K562 (cell line): ENCODE results near the gene GH2. TPM values are rescaled to one million over a fixed set of nuclear protein-coding genes. Genes with fewer than 3 reads are reported as not detected.

Experiments used
- ATAC-seq: fragments of 200-7000 bp; cut with Tn5 transposase; 3 replicates; pipeline ENCODE4 v1.9.1; 2020; ENCODE audit warnings: moderate library complexity
- BruUV-seq: library from RNA; stranded (reverse); fragments of 400-500 nt; replicated peaks from 2 replicates; lab custom pipeline; 2021; lab: Mats Ljungman, UMichigan
- CTCF ChIA-PET: fragments of 300-600 bp; formaldehyde crosslinking; extraction: SDS; loops from one replicate; lab custom pipeline; 2021; ENCODE audit warnings: low intra/inter-chr PET ratio; lab: Yijun Ruan, JAX
- POLR2A ChIA-PET: fragments of 300-600, 350-650 bp; sonication (Branson Sonifier 250); formaldehyde crosslinking; extraction: SDS; loops from one replicate; lab custom pipeline; 2021; ENCODE audit warnings: antibody characterized with exemption, inconsistent platforms; lab: Yijun Ruan, JAX
- DNase-seq, 4 experiments: peaks; one replicate each; pipeline versions ENCODE4 v3.0.0 to v3.0.0-alpha.2; 2011 to 2018; ENCODE audit warnings: low spot score in 3 of 4, mixed read lengths in 3 of 4; ENCODE audit errors: extremely low read depth in 1 of 4
- FAIRE-seq: peaks from 2 replicates; lab custom pipeline; 2011; peaks lifted over from hg19 to GRCh38; lab: Jason Lieb, UNC
- H2AFZ ChIP-seq: 2 replicates; pipeline ENCODE4 v1.6.0; 2011; ENCODE audit warnings: low read depth, low read length, control low read depth, inconsistent platforms
- H3K27ac ChIP-seq: fragments of 200-600 bp; 3 replicates; pipeline ENCODE4 v1.8.0; 2011; ENCODE audit warnings: low read depth, mild to moderate bottlenecking, control low read depth, inconsistent platforms, low read length, moderate library complexity, mixed read lengths; ENCODE audit errors: extremely low read depth
- H3K27me3 ChIP-seq, 2 experiments: fragments of 300-600 bp in 1 of 2; 2 replicates in 1 of 2; 3 replicates in 1 of 2; pipeline versions ENCODE4 v1.6.0 to v1.8.0; 2011; ENCODE audit warnings: inconsistent platforms in 2 of 2, low read length in 2 of 2, mild to moderate bottlenecking in 1 of 2, mixed read lengths in 1 of 2, moderate library complexity in 1 of 2; ENCODE audit not compliant: control insufficient read depth in 2 of 2, insufficient read depth in 2 of 2
- H3K36me3 ChIP-seq: fragments of 300-600 bp; 3 replicates; pipeline ENCODE4 v1.8.0; 2011; ENCODE audit warnings: mild to moderate bottlenecking, low read length, inconsistent platforms; ENCODE audit not compliant: control insufficient read depth, insufficient read depth
- H3K4me1 ChIP-seq, 2 experiments: fragments of 200-600 bp in 1 of 2; replicated peaks in 1 of 2; 2 replicates in 1 of 2; 3 replicates in 1 of 2; pipeline versions ENCODE4 v1.5.1 to v1.8.0; 2011; ENCODE audit warnings: inconsistent platforms in 2 of 2, low read length in 2 of 2, mild to moderate bottlenecking in 1 of 2, mixed read lengths in 1 of 2, moderate library complexity in 1 of 2; ENCODE audit not compliant: control insufficient read depth in 2 of 2, insufficient read depth in 2 of 2
- H3K4me2 ChIP-seq: 2 replicates; pipeline ENCODE4 v1.6.1; 2011; ENCODE audit warnings: low read length, control low read depth, inconsistent platforms, mixed read lengths; ENCODE audit not compliant: insufficient read depth
- H3K4me3 ChIP-seq: fragments of 200-600 bp; sonication (generic), shearing (Covaris generic); 2 replicates; pipeline ENCODE4 v1.5.1; 2016; ENCODE audit warnings: control low read depth, inconsistent platforms
- H3K79me2 ChIP-seq: fragments of 200-600 bp; 3 replicates; pipeline ENCODE4 v1.8.0; 2011; ENCODE audit warnings: low read length, inconsistent platforms; ENCODE audit not compliant: control insufficient read depth, insufficient read depth
- H3K9ac ChIP-seq, 2 experiments: 2 replicates each; pipeline versions ENCODE4 v1.6.0 to v1.6.1; 2011; ENCODE audit warnings: low read depth in 2 of 2, low read length in 2 of 2, control low read depth in 1 of 2, inconsistent platforms in 1 of 2, mild to moderate bottlenecking in 1 of 2, mixed read lengths in 1 of 2; ENCODE audit not compliant: insufficient read depth in 1 of 2
- H3K9me1 ChIP-seq: one replicate; pipeline ENCODE4 v1.6.0; 2011; ENCODE audit warnings: inconsistent platforms, mild to moderate bottlenecking, low read length, moderate library complexity; ENCODE audit not compliant: control insufficient read depth, insufficient read depth
- H3K9me3 ChIP-seq: replicated peaks from 2 replicates; pipeline ENCODE4 v1.5.1; 2011; ENCODE audit warnings: low read depth, low read length, inconsistent platforms; ENCODE audit not compliant: control insufficient read depth, insufficient read depth
- H4K20me1 ChIP-seq: replicated peaks from 2 replicates; pipeline ENCODE4 v1.6.1; 2011; ENCODE audit warnings: low read length, inconsistent platforms, mixed read lengths; ENCODE audit not compliant: control insufficient read depth, insufficient read depth
- BCL6 ChIP-seq: fragments of 250-450 bp; sonication (Bioruptor Pico); IDR thresholded peaks from 2 replicates; pipeline ENCODE4 v1.4.0; 2020
- MNT ChIP-seq, 2 experiments: fragments of 450-650 bp; conservative IDR thresholded peaks; 2 replicates each; pipeline ENCODE4 v1.6.1; 2017; ENCODE audit warnings: mild to moderate bottlenecking in 2 of 2, moderate library complexity in 2 of 2
- TEAD1 ChIP-seq, 2 experiments: fragments of 450-650 bp in 1 of 2; sonication (generic) in 1 of 2; formaldehyde crosslinking; IDR thresholded peaks; 2 replicates each; pipeline versions ENCODE4 v1.4.0 to v1.8.0; 2020 to 2022; ENCODE audit warnings: mild to moderate bottlenecking in 2 of 2, missing genetic modification reagents in 1 of 2
- TEAD2 ChIP-seq: fragments of 450-650 bp; IDR thresholded peaks from 2 replicates; pipeline ENCODE4 v1.6.1; 2016; ENCODE audit warnings: missing genetic modification characterization, control low read depth, missing compliant biosample characterization
- ZNF263 ChIP-seq: sonication (generic); formaldehyde crosslinking; IDR thresholded peaks from 2 replicates; pipeline ENCODE4 v1.8.0; 2022; ENCODE audit warnings: mild to moderate bottlenecking, missing genetic modification reagents, borderline replicate concordance
- ZNF766 ChIP-seq: fragments of 200-800 bp; sonication (Bioruptor generic); conservative IDR thresholded peaks from 2 replicates; pipeline ENCODE4 v1.6.1; 2016; ENCODE audit warnings: missing genetic modification characterization, missing compliant biosample characterization
- WGBS: fragments of 100-300 bp; shearing (Covaris generic); methylation state at CpG from one replicate; pipeline ENCODE4 v1.1.6; 2016; ENCODE audit warnings: low coverage, mixed read lengths; ENCODE audit not compliant: insufficient coverage; ENCODE audit errors: missing lambda C conversion rate; 5-methylcytosine and 5-hydroxymethylcytosine counted together
- in situ Hi-C: fragments of 300-500 bp; cut with MboI; formaldehyde crosslinking; loops from 4 replicates; pipeline ENCODE4 v1.15.0; 2018; ENCODE audit warnings: inconsistent platforms, mixed read lengths
- intact Hi-C: fragments of 100-400 bp; cut with micrococcal nuclease; formaldehyde crosslinking; loops from 2 replicates; pipeline ENCODE4 v1.14.2; 2022
- polyA plus RNA-seq, 8 experiments: library from polyadenylated mRNA; depleted of rRNA in 4 of 8; stranded (reverse) in 5 of 8; unstranded in 3 of 8; fragments of >200 nt; fragmentation: Nextera tagmentation in 2 of 8; fragmentation: Illumina TruSeq in 1 of 8; extraction: Ambion mirVana in 2 of 8; extraction: Trizol in 1 of 8; gene quantifications; 2 replicates each; pipeline versions ENCODE4 v1.2.1 to v1.2.3, GENCODE V29; 2011 to 2014; ENCODE audit warnings: inconsistent platforms in 1 of 8, missing spikeins in 1 of 8
- total RNA-seq, 7 experiments: library from RNA; depleted of rRNA in 6 of 7; stranded (reverse); fragments of >200 nt in 6 of 7; fragmentation: Illumina TruSeq in 2 of 7; extraction: Trizol in 2 of 7; gene quantifications; 2 replicates each; pipeline versions ENCODE4 v1.2.1 to v1.2.3, GENCODE V29; 2011 to 2021; ENCODE audit warnings: low replicate concordance in 1 of 7
- TF ChIP-seq, protein P1 (sequence below): IDR thresholded peaks from 2 replicates; pipeline ENCODE4 v1.6.1; 2016; ENCODE audit warnings: missing genetic modification characterization, missing compliant biosample characterization
- TF ChIP-seq, protein P2 (sequence below), 2 experiments: IDR thresholded peaks; 2 replicates each; pipeline ENCODE4 v1.6.1; 2011; ENCODE audit warnings: borderline replicate concordance in 1 of 2, control low read depth in 1 of 2, low read depth in 1 of 2, low read length in 1 of 2, mild to moderate bottlenecking in 1 of 2, mixed read lengths in 1 of 2, moderate library complexity in 1 of 2; ENCODE audit not compliant: insufficient read depth in 1 of 2, insufficient read length in 1 of 2, poor library complexity in 1 of 2, severe bottlenecking in 1 of 2; ENCODE audit errors: extremely low read depth in 1 of 2

The GH2 gene
- total and polyA plus RNA-seq, 9 of the 15 experiments (the other 6 are each of a cell fraction or from before 2014, with no cell fraction given): not detected

DNA sequence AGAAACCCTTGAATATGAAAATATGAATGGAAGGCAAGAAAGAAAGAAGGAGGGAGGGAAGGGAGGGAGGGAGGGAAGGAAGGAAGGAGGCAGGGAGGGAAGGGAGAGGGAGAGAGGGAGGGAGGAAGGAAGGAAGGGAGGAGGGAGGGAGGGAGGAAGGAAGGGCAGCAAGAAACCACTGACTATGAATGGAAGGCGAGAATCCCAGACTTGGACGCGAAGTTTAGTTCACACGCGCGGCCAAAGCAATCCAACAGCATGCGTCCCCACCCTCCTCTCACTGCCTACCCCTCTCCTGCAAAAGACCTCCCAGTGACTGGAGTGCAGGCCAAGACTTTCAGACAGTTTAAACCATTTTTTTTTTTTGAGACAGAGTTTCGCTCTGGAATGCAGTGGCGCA, 31.3 kb downstream of the GH2 start:
- H3K9ac ChIP-seq: peak overlapping the region; percentile 45 to 81; a peak in 2 of 4 replicates
- peaks cover 2% of the 10 kb centered on the region; the same call in 1 of the 2 replicates for H3K9me3 ChIP-seq
- BruUV-seq: no TSS peak
- WGBS: 34% methylated on average over 8 of the region's 9 CpGs
- no peak for ATAC-seq
- peaks cover 30% of the 10 kb centered on the region for H3K79me2 ChIP-seq
- H3K4me2 ChIP-seq: peak overlapping the region; percentile 83
- intact Hi-C loops: no loop called here
- no peaks in the 10 kb centered on the region for H3K9me1 ChIP-seq
- in situ Hi-C loops: no loop called here
- peak overlapping the region; percentile 40 for H3K4me3 ChIP-seq
- POLR2A ChIA-PET: interaction anchor here (0.6 to 1.4 kb wide), 2 partner anchors 19 to 545 kb away, joined by 3 to 5 read pairs; no protein-coding TSS in a partner anchor
- H3K27ac ChIP-seq: peak overlapping the region; percentile 57; the same call in 2 of the 3 replicates
- peaks cover 13% of the 10 kb centered on the region; the same call in 1 of the 3 replicates for H3K36me3 ChIP-seq
- FAIRE-seq: no peak
- H4K20me1 ChIP-seq: no peaks in the 10 kb centered on the region
- peak overlapping the region; percentile 47 for H2AFZ ChIP-seq
- H3K4me1 ChIP-seq: peaks cover 18 to 26% of the 10 kb centered on the region in 2 experiments; a peak in 4 of 5 replicates
- CTCF ChIA-PET: no interaction called here
- peak in 1 of 4 experiments; percentile 42 for DNase-seq
- 0 out of 4 replicates have a peak, but pooled peaks of 1 of the 2 experiments have one; percentile 40 for TF ChIP-seq TEAD1 (CRISPR knock-in tag; IDR thresholded peaks at IDR 0.05)
- peak; percentile 80 for TF ChIP-seq ZNF766 (CRISPR knock-in tag)
- TF ChIP-seq, protein P1, sequence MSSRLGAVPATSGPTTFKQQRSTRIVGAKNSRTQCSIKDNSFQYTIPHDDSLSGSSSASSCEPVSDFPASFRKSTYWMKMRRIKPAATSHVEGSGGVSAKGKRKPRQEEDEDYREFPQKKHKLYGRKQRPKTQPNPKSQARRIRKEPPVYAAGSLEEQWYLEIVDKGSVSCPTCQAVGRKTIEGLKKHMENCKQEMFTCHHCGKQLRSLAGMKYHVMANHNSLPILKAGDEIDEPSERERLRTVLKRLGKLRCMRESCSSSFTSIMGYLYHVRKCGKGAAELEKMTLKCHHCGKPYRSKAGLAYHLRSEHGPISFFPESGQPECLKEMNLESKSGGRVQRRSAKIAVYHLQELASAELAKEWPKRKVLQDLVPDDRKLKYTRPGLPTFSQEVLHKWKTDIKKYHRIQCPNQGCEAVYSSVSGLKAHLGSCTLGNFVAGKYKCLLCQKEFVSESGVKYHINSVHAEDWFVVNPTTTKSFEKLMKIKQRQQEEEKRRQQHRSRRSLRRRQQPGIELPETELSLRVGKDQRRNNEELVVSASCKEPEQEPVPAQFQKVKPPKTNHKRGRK (tag): 0 out of 2 replicates have a peak, but pooled peaks have one; percentile 24
- TF ChIP-seq TEAD2 (tag): no peak
- peak; percentile 93 for TF ChIP-seq ZNF263 (CRISPR knock-in tag)
- 0 out of 4 replicates have a peak, but pooled peaks of 1 of the 2 experiments have one; percentile 2 for TF ChIP-seq MNT (conservative IDR thresholded peaks at IDR 0.05)
- TF ChIP-seq, protein P2, sequence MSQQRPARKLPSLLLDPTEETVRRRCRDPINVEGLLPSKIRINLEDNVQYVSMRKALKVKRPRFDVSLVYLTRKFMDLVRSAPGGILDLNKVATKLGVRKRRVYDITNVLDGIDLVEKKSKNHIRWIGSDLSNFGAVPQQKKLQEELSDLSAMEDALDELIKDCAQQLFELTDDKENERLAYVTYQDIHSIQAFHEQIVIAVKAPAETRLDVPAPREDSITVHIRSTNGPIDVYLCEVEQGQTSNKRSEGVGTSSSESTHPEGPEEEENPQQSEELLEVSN (IDR thresholded peaks at IDR 0.05; ENCODE audit: borderline replicate concordance in 1 of 2, extremely low read depth in 1 of 2, insufficient read depth in 1 of 2, insufficient read length in 1 of 2, low read depth in 1 of 2, low read length in 1 of 2, poor library complexity in 1 of 2, severe bottlenecking in 1 of 2): peak in 1 of 2 experiments; percentile 30
- no peak for TF ChIP-seq BCL6
- H3K27me3 ChIP-seq: no peaks in the 10 kb centered on the region
